K562 treated with DMSO at 1 percent for 4 hours (cell line): ENCODE measurements around the gene CRABP2. TPM values are rescaled to one million over a fixed set of nuclear protein-coding genes. Genes with fewer than 3 reads are reported as not detected.

Source experiments
- total RNA-seq: library from RNA; unstranded; fragments of 300-600 nt; gene quantifications from 2 replicates; pipeline ENCODE4 v1.2.3, GENCODE V29; 2022; ENCODE audit not compliant: insufficient read depth

CRABP2 gene
- 7.7 TPM in 1 of 2 replicates, not detected in the other for total RNA-seq

GRCh38 chr1:156705321-156705917 is at the start of gene CRABP2:
Gene CRABP2, minus strand, starts transcription at chr1:156705583. Its CDS starts 137 bp downstream, at chr1:156705446.

DNA sequence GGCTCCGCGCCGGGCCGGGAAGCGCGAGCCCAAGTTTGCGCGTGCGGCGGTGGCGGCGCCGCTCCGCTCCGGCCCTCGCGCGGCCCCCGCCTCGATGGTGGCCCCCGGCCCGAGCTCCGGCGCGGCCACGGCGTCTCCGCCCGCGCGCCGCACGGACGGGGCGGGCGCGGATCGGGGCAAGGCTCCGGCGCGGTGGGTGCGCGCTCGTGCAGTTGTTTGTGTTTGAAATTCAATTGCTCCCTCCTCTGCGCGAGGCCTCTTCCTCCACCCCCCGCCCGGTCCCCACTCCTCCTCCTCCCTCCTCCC is 46.0 kb upstream of the CRABP2 start, which contains the start of gene HDGF:
Gene HDGF, minus strand, starts transcription at position 225 of the 306 bp plus-strand sequence. CDS start 246 bp downstream, outside the sequence.

GRCh38 chr1:156740741-156741480 is 35.5 kb upstream of the CRABP2 start, which contains the start of gene MRPL24:
Gene MRPL24, minus strand, starts transcription at chr1:156741088. Its CDS starts 2,384 bp downstream, at chr1:156738704.

DNA sequence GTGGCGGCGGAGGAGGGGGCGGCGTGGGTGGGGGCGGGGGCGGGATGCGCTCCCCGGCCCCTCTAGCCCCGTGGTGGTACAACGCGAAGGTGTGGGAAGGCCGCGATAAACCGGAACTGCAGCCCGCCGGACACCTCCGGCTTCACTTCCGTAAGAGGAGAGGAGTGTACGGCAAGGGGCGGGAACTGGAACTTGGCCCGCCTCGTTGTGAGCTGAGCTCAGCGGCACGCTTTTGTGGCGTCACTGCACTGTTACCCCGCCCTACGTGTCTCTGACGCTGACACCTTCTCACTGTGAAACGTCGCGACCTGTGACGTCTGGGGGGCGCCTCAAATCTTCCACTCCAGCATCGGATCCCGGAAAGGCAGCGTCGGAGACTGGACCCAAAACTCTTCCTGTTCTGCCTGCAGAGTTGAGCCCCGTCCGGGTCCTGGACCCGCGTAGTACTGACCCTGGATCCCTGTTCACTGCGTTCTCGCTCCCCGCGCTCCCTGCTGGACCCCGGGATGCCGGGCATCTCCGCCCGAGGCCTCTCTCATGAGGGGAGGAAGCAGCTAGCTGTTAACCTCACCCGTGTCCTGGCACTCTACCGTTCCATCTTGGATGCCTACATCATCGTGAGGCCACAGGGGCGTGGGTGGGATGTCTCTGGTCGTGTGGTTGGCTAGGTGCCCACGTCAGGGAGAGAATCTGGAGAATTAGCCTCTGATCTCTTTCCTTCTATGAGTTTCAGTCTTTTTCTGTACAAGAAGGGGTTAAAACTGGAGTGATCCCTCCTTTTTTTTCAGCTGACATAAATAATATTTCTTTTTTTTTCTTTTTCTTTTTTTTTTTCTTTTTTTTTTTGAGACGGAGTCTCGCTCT is 23.4 kb upstream of the CRABP2 start, which contains the start of gene ISG20L2:
Gene ISG20L2, minus strand, starts transcription at position 168 of the 864 bp plus-strand sequence. CDS start 1,114 bp downstream, outside the sequence.

DNA sequence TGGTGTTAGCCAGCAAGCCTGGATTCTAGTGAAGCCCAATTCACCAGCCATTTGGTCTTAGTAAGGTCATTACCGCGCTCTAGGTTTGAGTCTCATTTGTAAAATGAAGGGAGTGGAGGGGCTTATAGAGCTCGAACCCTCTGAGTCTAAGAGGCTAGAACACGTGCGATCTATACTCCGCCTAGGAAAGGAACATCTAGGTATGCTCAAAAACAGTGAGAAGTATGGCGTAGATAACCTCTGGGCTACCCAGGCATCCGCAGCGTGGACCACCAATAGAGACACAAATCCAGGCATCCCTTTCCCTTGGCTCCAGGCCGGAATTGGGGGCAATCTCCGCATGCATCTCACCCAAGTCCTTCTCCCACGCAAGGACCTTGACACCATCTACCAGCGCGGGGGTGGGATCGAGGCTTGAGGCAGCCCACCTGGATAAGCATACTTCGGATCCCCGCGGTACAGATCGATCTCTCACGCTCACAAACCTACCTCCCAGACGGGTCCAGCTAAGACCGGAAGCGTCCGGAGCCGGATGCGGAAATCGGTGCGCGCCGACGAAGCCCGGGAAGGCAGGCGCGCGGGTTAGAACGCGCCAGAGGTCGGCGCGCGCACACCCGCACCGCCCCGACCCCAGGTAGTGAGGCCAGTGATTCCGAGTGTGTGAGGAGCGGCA is 22.7 kb upstream of the CRABP2 start, which contains the start of gene METTL25B:
Gene METTL25B, plus strand, starts transcription at position 544 of the 673 bp plus-strand sequence. CDS start 636 bp downstream, outside the sequence.

DNA sequence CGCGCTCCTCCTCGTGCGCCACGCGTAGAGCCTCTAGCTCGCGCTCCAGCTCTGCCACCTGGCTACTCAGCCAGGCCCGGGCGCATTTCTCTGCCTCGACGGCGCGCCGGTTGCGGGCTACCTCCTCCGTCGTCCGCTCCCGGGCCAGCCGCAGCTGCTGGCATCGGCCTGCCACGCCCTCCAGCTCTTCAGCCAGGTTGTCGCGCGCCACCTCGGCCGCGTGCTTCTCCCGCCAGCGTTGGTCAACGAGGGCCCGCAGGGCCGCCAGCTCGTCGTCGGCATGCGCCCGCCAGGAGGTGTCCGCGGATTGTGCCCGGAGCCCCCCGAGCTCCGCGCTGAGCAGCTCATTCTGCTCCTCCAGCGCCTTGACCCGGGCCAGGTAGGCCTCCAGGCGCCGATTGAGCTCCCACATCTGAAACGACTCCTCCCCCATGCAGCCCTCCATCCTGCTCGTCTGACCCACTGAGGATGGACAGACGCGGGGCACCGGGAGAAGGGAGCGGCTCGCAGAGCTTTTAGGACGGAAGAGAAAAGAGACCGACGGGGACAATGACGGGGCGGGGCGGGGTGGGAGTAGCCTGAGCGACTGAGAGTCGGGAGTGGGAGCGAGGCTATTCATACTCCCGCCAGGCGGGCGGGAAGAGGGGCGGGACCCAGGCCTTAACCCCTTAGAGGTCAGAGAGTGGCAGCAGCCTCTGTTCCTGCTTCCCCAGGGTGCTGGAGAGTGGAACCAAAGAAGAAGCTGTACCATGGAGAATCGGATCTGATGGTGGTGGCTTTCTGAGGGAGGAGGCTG is 28.4 kb downstream of the CRABP2 start, which contains the start of gene NES:
Gene NES, minus strand, starts transcription at position 588 of the 796 bp plus-strand sequence. Its CDS starts 143 bp downstream, at position 445.

Other genes starting within 250 kb of the CRABP2 start
- gene MEF2D, start 204.8 kb downstream of the CRABP2 start, total RNA-seq = 11.7 and 13.0 TPM in 2 replicates
- gene IQGAP3, start 133.0 kb downstream of the CRABP2 start, total RNA-seq = 20.0 and 21.0 TPM in 2 replicates
- gene TTC24, start 125.9 kb downstream of the CRABP2 start, total RNA-seq = not detected in 2 replicates
- gene NAXE, start 113.8 kb downstream of the CRABP2 start, total RNA-seq = 119 TPM in 2 replicates
- 8.8 and 9.0 TPM in 2 replicates for gene GPATCH4, start 104.1 kb downstream of the CRABP2 start, total RNA-seq
- gene HAPLN2, start 86.2 kb downstream of the CRABP2 start, total RNA-seq = 1.2 and 3.3 TPM in 2 replicates
- gene BCAN, start 63.5 kb downstream of the CRABP2 start, total RNA-seq = 0.21 TPM in 1 of 2 replicates, not detected in the other
- gene NES, start 28.2 kb downstream of the CRABP2 start, total RNA-seq = 7.0 and 9.8 TPM in 2 replicates
- 47.9 and 64.7 TPM in 2 replicates for gene METTL25B, start 22.9 kb upstream of the CRABP2 start, total RNA-seq
- gene ISG20L2, start 23.2 kb upstream of the CRABP2 start, total RNA-seq = 22.0 and 28.4 TPM in 2 replicates
- gene MRPL24, start 35.5 kb upstream of the CRABP2 start, total RNA-seq = 19.0 and 38.5 TPM in 2 replicates
- gene HDGF, start 46.1 kb upstream of the CRABP2 start, total RNA-seq = 188 and 194 TPM in 2 replicates
- gene PRCC, start 62.0 kb upstream of the CRABP2 start, total RNA-seq = 63.4 and 86.4 TPM in 2 replicates
- gene SH2D2A, start 111.3 kb upstream of the CRABP2 start, total RNA-seq = 13.2 and 17.8 TPM in 2 replicates
- 0.42 TPM in 1 of 2 replicates, not detected in the other for gene INSRR, start 153.5 kb upstream of the CRABP2 start, total RNA-seq
- gene NTRK1, start 155.3 kb upstream of the CRABP2 start, total RNA-seq = 78.1 and 86.1 TPM in 2 replicates
- 1.2 and 3.2 TPM in 2 replicates for gene PEAR1, start 188.1 kb upstream of the CRABP2 start, total RNA-seq
- gene LRRC71, start 215.0 kb upstream of the CRABP2 start, total RNA-seq = not detected in 2 replicates